ENCODE results near the gene RTN4RL2.

DNA sequence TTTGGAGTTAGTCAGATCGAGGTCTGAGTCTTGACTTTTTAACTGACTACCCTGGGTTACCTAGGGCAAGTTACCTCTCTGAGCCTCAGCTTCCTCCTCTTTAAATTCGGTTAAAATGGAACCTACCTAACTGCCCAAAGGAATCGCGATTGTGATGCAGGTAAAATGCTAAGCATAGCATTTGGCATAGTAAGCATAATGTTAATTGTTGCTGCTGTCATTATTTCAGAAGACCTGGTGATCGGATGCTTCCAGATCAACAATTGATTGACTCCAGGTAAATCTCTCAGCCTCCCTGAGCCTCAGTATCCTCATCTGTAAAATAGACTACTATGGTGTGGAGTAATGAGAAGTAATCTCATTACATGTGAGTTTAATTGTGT is 55.7 kb downstream of the RTN4RL2 start:
- TF ChIP-seq, protein P1, sequence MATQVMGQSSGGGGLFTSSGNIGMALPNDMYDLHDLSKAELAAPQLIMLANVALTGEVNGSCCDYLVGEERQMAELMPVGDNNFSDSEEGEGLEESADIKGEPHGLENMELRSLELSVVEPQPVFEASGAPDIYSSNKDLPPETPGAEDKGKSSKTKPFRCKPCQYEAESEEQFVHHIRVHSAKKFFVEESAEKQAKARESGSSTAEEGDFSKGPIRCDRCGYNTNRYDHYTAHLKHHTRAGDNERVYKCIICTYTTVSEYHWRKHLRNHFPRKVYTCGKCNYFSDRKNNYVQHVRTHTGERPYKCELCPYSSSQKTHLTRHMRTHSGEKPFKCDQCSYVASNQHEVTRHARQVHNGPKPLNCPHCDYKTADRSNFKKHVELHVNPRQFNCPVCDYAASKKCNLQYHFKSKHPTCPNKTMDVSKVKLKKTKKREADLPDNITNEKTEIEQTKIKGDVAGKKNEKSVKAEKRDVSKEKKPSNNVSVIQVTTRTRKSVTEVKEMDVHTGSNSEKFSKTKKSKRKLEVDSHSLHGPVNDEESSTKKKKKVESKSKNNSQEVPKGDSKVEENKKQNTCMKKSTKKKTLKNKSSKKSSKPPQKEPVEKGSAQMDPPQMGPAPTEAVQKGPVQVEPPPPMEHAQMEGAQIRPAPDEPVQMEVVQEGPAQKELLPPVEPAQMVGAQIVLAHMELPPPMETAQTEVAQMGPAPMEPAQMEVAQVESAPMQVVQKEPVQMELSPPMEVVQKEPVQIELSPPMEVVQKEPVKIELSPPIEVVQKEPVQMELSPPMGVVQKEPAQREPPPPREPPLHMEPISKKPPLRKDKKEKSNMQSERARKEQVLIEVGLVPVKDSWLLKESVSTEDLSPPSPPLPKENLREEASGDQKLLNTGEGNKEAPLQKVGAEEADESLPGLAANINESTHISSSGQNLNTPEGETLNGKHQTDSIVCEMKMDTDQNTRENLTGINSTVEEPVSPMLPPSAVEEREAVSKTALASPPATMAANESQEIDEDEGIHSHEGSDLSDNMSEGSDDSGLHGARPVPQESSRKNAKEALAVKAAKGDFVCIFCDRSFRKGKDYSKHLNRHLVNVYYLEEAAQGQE (IDR thresholded peaks at IDR 0.05; ENCODE audit: insufficient read depth in 1 of 2, low read depth in 2 of 2, low read length in 1 of 2) = no peak
- no peak for TF ChIP-seq POLR2AphosphoS5 (IDR thresholded peaks at IDR 0.05; ENCODE audit: low read depth, low read length)
- TF ChIP-seq, protein P2, sequence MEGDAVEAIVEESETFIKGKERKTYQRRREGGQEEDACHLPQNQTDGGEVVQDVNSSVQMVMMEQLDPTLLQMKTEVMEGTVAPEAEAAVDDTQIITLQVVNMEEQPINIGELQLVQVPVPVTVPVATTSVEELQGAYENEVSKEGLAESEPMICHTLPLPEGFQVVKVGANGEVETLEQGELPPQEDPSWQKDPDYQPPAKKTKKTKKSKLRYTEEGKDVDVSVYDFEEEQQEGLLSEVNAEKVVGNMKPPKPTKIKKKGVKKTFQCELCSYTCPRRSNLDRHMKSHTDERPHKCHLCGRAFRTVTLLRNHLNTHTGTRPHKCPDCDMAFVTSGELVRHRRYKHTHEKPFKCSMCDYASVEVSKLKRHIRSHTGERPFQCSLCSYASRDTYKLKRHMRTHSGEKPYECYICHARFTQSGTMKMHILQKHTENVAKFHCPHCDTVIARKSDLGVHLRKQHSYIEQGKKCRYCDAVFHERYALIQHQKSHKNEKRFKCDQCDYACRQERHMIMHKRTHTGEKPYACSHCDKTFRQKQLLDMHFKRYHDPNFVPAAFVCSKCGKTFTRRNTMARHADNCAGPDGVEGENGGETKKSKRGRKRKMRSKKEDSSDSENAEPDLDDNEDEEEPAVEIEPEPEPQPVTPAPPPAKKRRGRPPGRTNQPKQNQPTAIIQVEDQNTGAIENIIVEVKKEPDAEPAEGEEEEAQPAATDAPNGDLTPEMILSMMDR (IDR thresholded peaks at IDR 0.05) = no peak
